Neural crest cell (in vitro differentiated cells): Measurements from ENCODE around the gene AIRE. TPM values are rescaled to one million over a fixed set of nuclear protein-coding genes. Genes with fewer than 3 reads are reported as not detected.
A peak's percentile ranks its signal among the peaks of the same experiment; 100 is the strongest.

ENCODE experiments used
- DNase-seq: peaks from one replicate; pipeline ENCODE4 v3.0.0; 2021; ENCODE audit warnings: low read depth, mixed read lengths, low spot score
- H3K27ac Mint-ChIP-seq: one replicate; pipeline ENCODE4 v1.8.0; 2021; ENCODE audit warnings: mild to moderate bottlenecking, mixed read lengths; ENCODE audit not compliant: unreplicated experiment
- H3K27me3 Mint-ChIP-seq: 2 replicates; pipeline ENCODE4 v1.8.0; 2021; ENCODE audit warnings: low read depth, mild to moderate bottlenecking, mixed read lengths
- H3K36me3 Mint-ChIP-seq: 2 replicates; pipeline ENCODE4 v1.8.0; 2021; ENCODE audit warnings: low read depth, mild to moderate bottlenecking, mixed read lengths
- H3K4me1 Mint-ChIP-seq: 2 replicates; pipeline ENCODE4 v1.8.0; 2021; ENCODE audit warnings: mixed read lengths
- H3K4me3 Mint-ChIP-seq: one replicate; pipeline ENCODE4 v1.8.0; 2021; ENCODE audit warnings: mild to moderate bottlenecking, mixed read lengths
- H3K9me3 Mint-ChIP-seq: 2 replicates; pipeline ENCODE4 v1.8.0; 2021; ENCODE audit warnings: mixed read lengths
- total RNA-seq: library from RNA; stranded (reverse); gene quantifications from 2 replicates; pipeline ENCODE4 v1.2.1, GENCODE V29; 2021
- TF ChIP-seq, protein P1 (sequence below): fragments of 200-600 bp; sonication (generic); conservative IDR thresholded peaks from 2 replicates; pipeline ENCODE4 v1.5.0; 2021; ENCODE audit warnings: antibody characterized with exemption, mild to moderate bottlenecking

Gene AIRE
- total RNA-seq, 1 donor from 2014 or later, result not detected

DNA sequence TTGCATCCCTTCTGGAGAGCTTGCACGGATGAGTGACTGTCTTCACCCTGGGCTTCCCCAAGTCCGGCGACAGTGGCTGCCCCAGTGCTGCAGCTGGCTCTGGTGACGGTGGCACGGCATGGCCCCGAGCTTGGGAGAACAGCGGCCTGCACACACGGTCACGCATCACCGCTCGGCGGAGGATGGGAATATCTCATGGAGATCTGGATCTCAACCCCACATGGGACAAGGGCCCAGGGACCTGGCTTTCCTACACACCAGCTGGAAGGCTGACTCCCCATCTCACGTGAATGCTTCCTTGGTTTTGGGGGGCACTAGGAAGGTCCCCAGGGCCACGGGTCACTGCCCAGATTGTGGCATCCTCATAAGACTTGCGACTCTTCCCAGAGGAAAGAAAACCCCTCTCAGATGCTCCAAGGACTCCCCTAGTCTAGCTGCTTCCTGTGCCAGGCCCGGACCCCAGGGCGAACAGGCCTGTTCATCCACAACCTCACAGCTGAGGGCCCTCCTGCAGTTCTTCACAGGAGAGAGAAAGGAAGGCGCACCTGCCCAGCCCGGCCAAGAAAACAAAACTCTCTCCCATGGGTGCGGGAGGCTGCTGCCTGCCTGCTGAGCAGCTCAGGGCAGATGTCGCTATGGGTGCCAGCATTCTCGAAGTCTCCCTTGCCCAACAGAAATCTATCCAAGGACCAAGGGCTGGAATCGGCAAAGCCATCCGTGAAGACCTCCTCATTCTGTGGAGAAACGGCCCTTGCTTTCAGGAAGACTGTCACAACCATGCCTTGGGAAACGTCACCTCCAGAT, 43.6 kb downstream of the AIRE start:
- Mint-ChIP-seq H3K9me3 (no peaks in the 10 kb centered on the region), H3K27me3 (peaks cover 3% of the 10 kb centered on the region), H3K4me1 (peaks cover 4% of the 10 kb centered on the region), H3K27ac (peak overlapping the region; percentile 27), H3K36me3 (peaks cover 3% of the 10 kb centered on the region), H3K4me3 (peak overlapping the region; percentile 65)
- DNase-seq, result no peak
- TF ChIP-seq, protein P1, sequence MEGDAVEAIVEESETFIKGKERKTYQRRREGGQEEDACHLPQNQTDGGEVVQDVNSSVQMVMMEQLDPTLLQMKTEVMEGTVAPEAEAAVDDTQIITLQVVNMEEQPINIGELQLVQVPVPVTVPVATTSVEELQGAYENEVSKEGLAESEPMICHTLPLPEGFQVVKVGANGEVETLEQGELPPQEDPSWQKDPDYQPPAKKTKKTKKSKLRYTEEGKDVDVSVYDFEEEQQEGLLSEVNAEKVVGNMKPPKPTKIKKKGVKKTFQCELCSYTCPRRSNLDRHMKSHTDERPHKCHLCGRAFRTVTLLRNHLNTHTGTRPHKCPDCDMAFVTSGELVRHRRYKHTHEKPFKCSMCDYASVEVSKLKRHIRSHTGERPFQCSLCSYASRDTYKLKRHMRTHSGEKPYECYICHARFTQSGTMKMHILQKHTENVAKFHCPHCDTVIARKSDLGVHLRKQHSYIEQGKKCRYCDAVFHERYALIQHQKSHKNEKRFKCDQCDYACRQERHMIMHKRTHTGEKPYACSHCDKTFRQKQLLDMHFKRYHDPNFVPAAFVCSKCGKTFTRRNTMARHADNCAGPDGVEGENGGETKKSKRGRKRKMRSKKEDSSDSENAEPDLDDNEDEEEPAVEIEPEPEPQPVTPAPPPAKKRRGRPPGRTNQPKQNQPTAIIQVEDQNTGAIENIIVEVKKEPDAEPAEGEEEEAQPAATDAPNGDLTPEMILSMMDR, result no peak

DNA sequence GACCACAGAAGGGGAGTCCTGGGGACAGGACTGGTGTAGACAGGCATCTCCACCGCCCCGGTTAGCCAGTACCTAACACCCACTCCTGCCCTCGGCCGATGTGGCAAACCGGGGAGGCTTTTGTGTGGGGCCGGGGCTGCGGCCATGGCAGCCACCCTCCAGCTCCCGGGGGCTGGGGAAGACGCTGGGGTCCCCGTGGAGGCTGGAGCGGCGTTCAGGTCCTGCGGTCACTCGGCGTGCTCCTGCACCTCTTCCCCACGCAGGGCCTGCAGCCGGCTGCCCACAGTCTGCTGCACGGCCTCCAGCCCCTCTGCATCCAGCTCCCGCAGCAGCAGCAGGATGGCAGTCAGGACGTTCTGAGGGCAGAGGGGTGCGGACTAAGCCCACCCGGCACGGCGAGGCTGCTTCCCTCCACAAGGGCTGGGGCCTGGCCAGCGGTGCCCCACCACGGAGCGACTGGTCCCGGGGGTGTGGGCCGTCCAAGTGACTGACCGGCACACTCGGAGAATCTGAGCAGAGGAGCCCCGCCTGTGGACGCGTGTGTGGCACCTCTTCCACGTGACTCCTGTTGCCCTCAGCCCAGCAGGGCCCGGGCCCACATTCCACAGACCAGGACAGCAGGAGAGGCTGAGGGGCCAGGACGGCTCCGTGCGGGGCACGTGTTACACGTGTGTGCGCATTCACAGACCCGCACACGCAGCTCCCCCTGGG, 44.5 kb downstream of the AIRE start:
- TF ChIP-seq, protein P1, result no peak
- peak overlapping the region; percentile 65 for H3K4me3 Mint-ChIP-seq
- no peaks in the 10 kb centered on the region for H3K9me3 Mint-ChIP-seq
- DNase-seq, result no peak
- peak overlapping the region; percentile 27 for H3K27ac Mint-ChIP-seq
- peaks cover 3% of the 10 kb centered on the region for H3K27me3 Mint-ChIP-seq
- peaks cover 4% of the 10 kb centered on the region for H3K4me1 Mint-ChIP-seq
- peaks cover 3% of the 10 kb centered on the region for H3K36me3 Mint-ChIP-seq

DNA sequence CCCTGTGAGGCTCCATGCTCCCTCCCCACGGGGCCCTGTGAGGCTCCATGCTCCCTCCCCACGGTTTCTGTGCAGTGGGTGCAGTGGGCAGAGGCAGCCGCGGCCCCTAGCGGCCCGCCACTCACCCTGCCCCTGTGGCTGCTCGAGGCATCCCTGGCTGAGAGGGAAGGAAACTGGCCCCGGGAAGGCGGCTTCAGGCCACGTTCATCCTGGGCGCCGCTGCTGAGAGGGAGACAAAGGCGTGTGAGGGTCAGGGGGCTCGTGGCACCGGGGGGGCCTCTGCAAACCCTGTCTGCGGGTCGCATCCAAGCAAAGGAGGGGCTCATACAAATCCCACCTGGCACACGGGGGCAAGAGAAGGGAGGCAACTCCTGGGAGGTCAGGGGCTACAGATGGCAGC, 45.0 kb downstream of the AIRE start:
- Mint-ChIP-seq H3K27me3 (peaks cover 3% of the 10 kb centered on the region), H3K27ac (no peak overlapping the region), H3K4me1 (peaks cover 4% of the 10 kb centered on the region), H3K9me3 (no peaks in the 10 kb centered on the region), H3K4me3 (no peak overlapping the region), H3K36me3 (peaks cover 3% of the 10 kb centered on the region)
- TF ChIP-seq, protein P1, result no peak
- no peak for DNase-seq

DNA sequence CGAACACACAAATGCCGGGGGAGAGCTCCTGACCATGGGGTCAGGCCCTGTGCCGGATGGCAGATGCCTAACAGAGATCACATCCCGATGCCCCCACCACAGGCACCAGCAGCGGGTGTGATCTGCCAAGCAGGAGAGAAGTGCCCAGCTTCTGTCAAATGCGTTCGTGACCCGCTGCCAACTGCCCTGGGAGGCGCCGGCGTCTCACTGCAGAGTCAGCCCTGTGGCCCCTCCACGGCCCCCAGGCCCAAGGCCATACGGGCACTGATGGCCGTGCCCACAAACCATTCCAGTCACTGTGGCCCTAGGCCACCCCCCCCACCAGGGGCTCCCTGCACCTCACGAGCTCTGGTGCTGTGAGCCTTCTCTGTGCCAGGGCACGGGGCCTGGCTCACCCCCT, 45.5 kb downstream of the AIRE start:
- Mint-ChIP-seq H3K27me3 (peaks cover 3% of the 10 kb centered on the region), H3K36me3 (peaks cover 3% of the 10 kb centered on the region), H3K4me1 (peaks cover 4% of the 10 kb centered on the region), H3K4me3 (no peak overlapping the region), H3K27ac (peak overlapping the region; percentile 72), H3K9me3 (no peaks in the 10 kb centered on the region)
- TF ChIP-seq, protein P1, result no peak
- DNase-seq, result no peak

DNA sequence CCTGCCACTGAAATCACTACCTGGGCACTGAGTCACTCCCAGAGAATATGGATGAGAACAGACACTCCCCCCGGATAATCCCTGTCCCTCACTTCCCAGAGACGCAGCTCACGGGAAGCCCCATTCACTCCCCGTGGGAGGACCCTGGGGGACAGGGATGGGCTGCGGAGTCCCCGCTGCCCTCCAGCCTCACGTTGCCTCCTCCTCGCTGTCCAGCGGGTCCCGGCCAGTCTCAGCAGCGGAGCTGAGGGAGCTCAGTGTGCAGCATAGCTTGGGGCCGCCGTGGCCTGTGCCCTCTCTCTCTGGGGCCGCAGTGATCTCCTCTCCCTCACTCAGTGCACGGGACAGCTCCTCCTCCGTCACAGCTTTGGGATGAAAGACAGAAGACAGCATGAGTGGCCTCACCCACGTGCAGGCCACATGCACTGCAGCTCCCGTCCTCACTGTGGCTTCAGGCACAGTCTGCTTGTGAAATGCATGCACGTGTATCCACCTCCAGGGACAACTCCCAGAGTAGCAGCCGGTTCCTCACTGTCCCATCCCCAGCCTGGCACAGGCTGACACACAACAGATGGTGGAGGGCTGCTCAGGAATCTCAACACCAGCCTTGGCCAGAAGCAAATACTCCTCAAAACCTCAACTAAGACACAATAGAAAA, 46.1 kb downstream of the AIRE start:
- peaks cover 4% of the 10 kb centered on the region for H3K4me1 Mint-ChIP-seq
- TF ChIP-seq, protein P1, result no peak
- H3K4me3 Mint-ChIP-seq, result peak overlapping the region; percentile 61
- peak overlapping the region; percentile 72 for H3K27ac Mint-ChIP-seq
- H3K9me3 Mint-ChIP-seq, result no peaks in the 10 kb centered on the region
- peaks cover 3% of the 10 kb centered on the region for H3K36me3 Mint-ChIP-seq
- DNase-seq, result no peak
- peaks cover 3% of the 10 kb centered on the region for H3K27me3 Mint-ChIP-seq
